IMR-90 (cell line): ENCODE data around the gene TBC1D9B. TPM values are rescaled to one million over a fixed set of nuclear protein-coding genes. Genes with fewer than 3 reads are reported as not detected.

Experiments used
- ATAC-seq: fragments of 200-7000 bp; cut with Tn5 transposase; 2 replicates; pipeline ENCODE4 v1.9.1; 2020; ENCODE audit warnings: low read depth, mild to moderate bottlenecking, moderate library complexity
- BruUV-seq: library from RNA; stranded (reverse); fragments of 400-500 nt; replicated peaks from 2 replicates; lab custom pipeline; 2021; lab: Mats Ljungman, UMichigan
- CTCF ChIA-PET: fragments of 300-600 bp; formaldehyde crosslinking; extraction: SDS; loops from one replicate; lab custom pipeline; 2021; ENCODE audit warnings: antibody characterized with exemption; lab: Yijun Ruan, JAX
- POLR2A ChIA-PET: fragments of 300-600 bp; sonication (Branson Sonifier 250); formaldehyde crosslinking; loops from one replicate; lab custom pipeline; 2022; ENCODE audit warnings: antibody characterized with exemption; ENCODE audit not compliant: unreplicated experiment; lab: Charles Lee
- DNase-seq: peaks from one replicate; pipeline ENCODE4 v3.0.0; 2013
- H2AFZ ChIP-seq: replicated peaks from 2 replicates; pipeline ENCODE3; 2013; ENCODE audit warnings: low read length, mild to moderate bottlenecking; ENCODE audit not compliant: poor library complexity
- H2AK5ac ChIP-seq: 2 replicates; pipeline ENCODE4 v1.6.1; 2013; ENCODE audit warnings: low read depth, low read length, inconsistent platforms
- H2AK9ac ChIP-seq: replicated peaks from 2 replicates; pipeline ENCODE3; 2013; ENCODE audit warnings: mild to moderate bottlenecking, low read depth, low read length, moderate library complexity; ENCODE audit not compliant: poor library complexity
- H2BK120ac ChIP-seq: 2 replicates; pipeline ENCODE4 v1.6.1; 2013; ENCODE audit warnings: low read depth, low read length, inconsistent platforms
- H2BK15ac ChIP-seq: 3 replicates; pipeline ENCODE4 v1.6.1; 2013; ENCODE audit warnings: low read depth, low read length, inconsistent platforms
- H2BK20ac ChIP-seq: 2 replicates; pipeline ENCODE4 v1.6.1; 2013; ENCODE audit warnings: low read depth, mild to moderate bottlenecking, inconsistent platforms, low read length, moderate library complexity
- H2BK5ac ChIP-seq: 2 replicates; pipeline ENCODE4 v1.6.1; 2013; ENCODE audit warnings: mild to moderate bottlenecking, low read depth, low read length, inconsistent platforms; ENCODE audit not compliant: poor library complexity, severe bottlenecking
- H3K14ac ChIP-seq: replicated peaks from 2 replicates; pipeline ENCODE4 v1.6.1; 2013; ENCODE audit warnings: low read depth, low read length, inconsistent platforms
- H3K18ac ChIP-seq: 2 replicates; pipeline ENCODE4 v1.6.1; 2013; ENCODE audit warnings: low read depth, low read length, control low read depth
- H3K23ac ChIP-seq: 2 replicates; pipeline ENCODE4 v1.6.1; 2013; ENCODE audit warnings: low read depth, low read length, inconsistent platforms
- H3K27ac ChIP-seq: 2 replicates; pipeline ENCODE4 v1.5.1; 2013; ENCODE audit warnings: mild to moderate bottlenecking, control low read depth, low read length; ENCODE audit not compliant: insufficient read depth
- H3K27me3 ChIP-seq: 2 replicates; pipeline ENCODE4 v1.6.1; 2013; ENCODE audit warnings: low read length; ENCODE audit not compliant: control insufficient read depth, insufficient read depth
- H3K36me3 ChIP-seq: 2 replicates; pipeline ENCODE4 v1.6.1; 2013; ENCODE audit warnings: low read length, mixed read lengths; ENCODE audit not compliant: control insufficient read depth, insufficient read depth
- H3K4ac ChIP-seq: 2 replicates; pipeline ENCODE4 v1.6.1; 2013; ENCODE audit warnings: low read depth, low read length, inconsistent platforms
- H3K4me1 ChIP-seq: 2 replicates; pipeline ENCODE4 v1.6.1; 2013; ENCODE audit warnings: low read length, mixed read lengths; ENCODE audit not compliant: control insufficient read depth, insufficient read depth
- H3K4me2 ChIP-seq: 2 replicates; pipeline ENCODE4 v1.6.1; 2013; ENCODE audit warnings: low read depth, mild to moderate bottlenecking, control low read depth, low read length, moderate library complexity
- H3K4me3 ChIP-seq: 2 replicates; pipeline ENCODE4 v1.5.1; 2013; ENCODE audit warnings: low read depth, mild to moderate bottlenecking, control low read depth, low read length, moderate library complexity; ENCODE audit not compliant: insufficient read depth
- H3K56ac ChIP-seq: 2 replicates; pipeline ENCODE4 v1.6.1; 2013; ENCODE audit warnings: low read length, inconsistent platforms; ENCODE audit not compliant: insufficient read depth; ENCODE audit errors: extremely low read depth
- H3K79me1 ChIP-seq, 2 experiments: 2 replicates each; pipeline ENCODE4 v1.6.1; 2013; ENCODE audit warnings: low read length in 2 of 2, inconsistent platforms in 1 of 2, low read depth in 1 of 2
- H3K9ac ChIP-seq: 2 replicates; pipeline ENCODE4 v1.6.1; 2013; ENCODE audit warnings: low read depth, low read length, control low read depth
- H3K9me1 ChIP-seq: 2 replicates; pipeline ENCODE4 v1.6.1; 2013; ENCODE audit warnings: low read length, inconsistent platforms; ENCODE audit not compliant: insufficient read depth
- H3K9me3 ChIP-seq: 2 replicates; pipeline ENCODE4 v1.6.1; 2013; ENCODE audit warnings: low read length; ENCODE audit not compliant: control insufficient read depth, insufficient read depth
- H4K20me1 ChIP-seq: 2 replicates; pipeline ENCODE4 v1.6.1; 2013; ENCODE audit warnings: low read length, inconsistent platforms; ENCODE audit not compliant: insufficient read depth
- H4K5ac ChIP-seq: 2 replicates; pipeline ENCODE4 v1.6.1; 2013; ENCODE audit warnings: mild to moderate bottlenecking, low read depth, low read length, control low read depth
- H4K8ac ChIP-seq, 2 experiments: 2 replicates each; pipeline ENCODE4 v1.6.1; 2013; ENCODE audit warnings: low read depth in 2 of 2, low read length in 2 of 2, control low read depth in 1 of 2, inconsistent platforms in 1 of 2
- H4K91ac ChIP-seq: 2 replicates; pipeline ENCODE4 v1.6.1; 2013; ENCODE audit warnings: low read depth, low read length, inconsistent platforms; ENCODE audit not compliant: insufficient read depth
- CHD1 ChIP-seq: IDR thresholded peaks from 2 replicates; pipeline ENCODE4 v1.6.1; 2012; ENCODE audit warnings: low read depth, low read length, improper control_type of control experiment
- ELK1 ChIP-seq: fragments of 150-350 bp; IDR thresholded peaks from 2 replicates; pipeline ENCODE4 v1.6.1; 2016; ENCODE audit warnings: low read depth, mild to moderate bottlenecking, low read length, moderate library complexity, borderline replicate concordance
- FOS ChIP-seq: fragments of 150-350 bp; IDR thresholded peaks from 2 replicates; pipeline ENCODE4 v1.6.1; 2016; ENCODE audit warnings: low read depth, low read length
- NFE2L2 ChIP-seq: fragments of 150-350 bp; IDR thresholded peaks from 2 replicates; pipeline ENCODE4 v1.6.1; 2016; ENCODE audit warnings: low read depth, mild to moderate bottlenecking, low read length
- WGBS, 2 experiments: methylation state at CpG; one replicate each; pipeline versions ENCODE4 v1.1.5 to v1.1.7; 2013; ENCODE audit warnings: missing lambda C conversion rate in 2 of 2; ENCODE audit not compliant: insufficient read length in 1 of 2; ENCODE audit errors: extremely low coverage in 2 of 2; 5-methylcytosine and 5-hydroxymethylcytosine counted together
- dilution Hi-C: fragments of 300-500 bp; cut with HindIII; formaldehyde crosslinking; loops from one replicate; pipeline ENCODE4 v1.14.3; 2018; ENCODE audit warnings: low sequenced_read_pairs; ENCODE audit not compliant: unreplicated experiment
- in situ Hi-C: fragments of 300-500 bp; cut with MboI; formaldehyde crosslinking; loops from 3 replicates; pipeline ENCODE4 v1.14.3; 2019; ENCODE audit warnings: low sequenced_read_pairs, inconsistent platforms, mixed read lengths
- intact Hi-C: fragments of 100-400 bp; cut with micrococcal nuclease; formaldehyde crosslinking; loops from 2 replicates; pipeline ENCODE4 v1.10.0; 2022
- polyA plus RNA-seq, 3 experiments: library from polyadenylated mRNA; depleted of rRNA; stranded (reverse); fragments of >200 nt; gene quantifications; 2 replicates each; pipeline ENCODE4 v1.2.3, GENCODE V29; 2012; ENCODE audit warnings: low replicate concordance in 1 of 3
- total RNA-seq: library from RNA; depleted of rRNA; stranded (reverse); fragments of >200 nt; gene quantifications from 2 replicates; pipeline ENCODE4 v1.2.3, GENCODE V29; 2012

Gene TBC1D9B
- total and polyA plus RNA-seq, 2 of the 4 experiments (the other 2 are of a cell fraction) = 58.6 to 78.1 TPM

DNA sequence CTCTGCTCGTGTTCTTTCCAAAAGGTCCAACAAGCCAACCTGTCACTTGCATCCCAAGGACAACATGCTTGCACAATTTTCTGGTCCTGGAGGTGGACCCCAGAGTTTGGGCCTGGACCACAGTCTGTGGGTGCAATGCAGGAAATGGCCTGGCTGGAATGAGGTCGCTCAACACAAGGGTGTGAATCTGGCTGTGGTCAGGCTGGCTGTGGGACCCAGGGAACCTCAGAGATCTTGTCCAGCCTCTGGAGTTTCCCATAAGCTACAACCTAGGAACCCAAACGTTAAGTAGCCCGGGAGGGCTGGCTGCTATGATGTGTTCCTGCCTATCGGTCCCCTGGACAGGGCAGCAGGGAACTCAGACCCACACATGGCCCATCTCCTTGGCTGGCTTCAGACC is 15.4 kb downstream of the TBC1D9B start:
- Histone ChIP-seq H3K23ac (no peak overlapping the region), H3K9ac (no peak overlapping the region), H3K4me3 (no peak overlapping the region), H2BK15ac (no peak overlapping the region), H4K5ac (no peak overlapping the region), H2AK5ac (no peak overlapping the region), H3K18ac (no peak overlapping the region), H3K4ac (no peak overlapping the region), H4K20me1 (no peaks in the 10 kb centered on the region), H3K27ac (no peak overlapping the region), H2AFZ (no peak overlapping the region), H2AK9ac (peak overlapping the region; percentile 70), H3K4me1 (no peaks in the 10 kb centered on the region), H3K36me3 (peaks cover 81% of the 10 kb centered on the region), H3K9me3 (no peaks in the 10 kb centered on the region), H4K8ac (no peak overlapping the region), H2BK5ac (no peak overlapping the region), H3K56ac (no peak overlapping the region), H3K14ac (no peak overlapping the region), H3K4me2 (no peak overlapping the region), H3K79me1 (peaks cover 2 to 3% of the 10 kb centered on the region in 2 experiments; a peak in 2 of 4 replicates), H4K91ac (no peak overlapping the region), H2BK120ac (no peak overlapping the region), H3K27me3 (no peaks in the 10 kb centered on the region), H3K9me1 (no peaks in the 10 kb centered on the region), H2BK20ac (no peak overlapping the region)
- no peak for ATAC-seq
- TF ChIP-seq ELK1 (no peak), CHD1 (no peak), FOS (no peak), NFE2L2 (no peak)
- 93% methylated on average over 3 of the region's 5 CpGs; no CpG with 5 or more reads in 1 of the 2 experiments for WGBS, 2 experiments
- BruUV-seq = no TSS peak
- in situ Hi-C loops (no loop called here), intact Hi-C loops (no loop called here), dilution Hi-C loops (no loop called here)
- no peak for DNase-seq
- CTCF ChIA-PET = interaction anchor here (0.5 kb wide), 1 partner anchor 300 kb away, joined by 6 read pairs; no protein-coding TSS in a partner anchor
- POLR2A ChIA-PET = no interaction called here
